B cell (primary cell): ENCODE measurements around the gene CDC42BPA. TPM values are rescaled to one million over a fixed set of nuclear protein-coding genes. Genes with fewer than 3 reads are reported as not detected.

Source experiments
- ATAC-seq: fragments of 200-7000 bp; cut with Tn5 transposase; one replicate; pipeline ENCODE4 v1.10.0; 2021; ENCODE audit warnings: low read depth, mild to moderate bottlenecking, moderate number of reproducible peaks, moderate library complexity
- CTCF ChIA-PET: fragments of 350-600 bp; sonication (Branson Sonifier 250); formaldehyde crosslinking; loops from one replicate; lab custom pipeline; 2021; ENCODE audit warnings: antibody characterized with exemption, inconsistent platforms; lab: Charles Lee
- POLR2A ChIA-PET: fragments of 350-600 bp; sonication (Branson Sonifier 250); formaldehyde crosslinking; loops from one replicate; lab custom pipeline; 2021; ENCODE audit warnings: antibody characterized with exemption; lab: Charles Lee
- DNase-seq: peaks from one replicate; pipeline ENCODE4 v3.0.0; 2013
- H2AFZ ChIP-seq: 2 replicates; pipeline ENCODE4 v1.6.1; 2012; ENCODE audit warnings: mild to moderate bottlenecking, low read depth, low read length; ENCODE audit not compliant: insufficient read depth, poor library complexity, severe bottlenecking
- H3K27ac ChIP-seq, 2 donors: 1 replicate in 1 of 2; 2 replicates in 1 of 2; pipeline ENCODE4 v1.5.1; 2012 to 2013; ENCODE audit warnings: low read length in 2 of 2, mild to moderate bottlenecking in 2 of 2, moderate library complexity in 1 of 2
- H3K27me3 ChIP-seq, 4 experiments: fragments of 200-600 bp in 1 of 4; sonication (generic) in 1 of 4; replicated peaks in 1 of 4; 1 replicate in 2 of 4; 2 replicates in 2 of 4; pipeline versions ENCODE4 v1.6.1 to v1.7.0; 2013 to 2016; ENCODE audit warnings: low read length in 3 of 4, mild to moderate bottlenecking in 2 of 4, mixed read lengths in 1 of 4, moderate library complexity in 1 of 4; ENCODE audit not compliant: insufficient read depth in 4 of 4, control insufficient read depth in 3 of 4; ENCODE audit errors: control extremely low read depth in 1 of 4
- H3K36me3 ChIP-seq, 2 experiments: replicated peaks in 1 of 2; 1 replicate in 1 of 2; 2 replicates in 1 of 2; pipeline versions ENCODE4 v1.6.1 to v1.7.1; 2013; ENCODE audit warnings: low read length in 1 of 2; ENCODE audit not compliant: insufficient read depth in 2 of 2, control insufficient read depth in 1 of 2; ENCODE audit errors: control extremely low read depth in 1 of 2, extremely low read depth in 1 of 2
- H3K4me1 ChIP-seq, 2 donors: fragments of 200-600 bp in 1 of 2; sonication (generic) in 1 of 2; 1 replicate in 1 of 2; 2 replicates in 1 of 2; pipeline versions ENCODE4 v1.5.1 to v1.6.1; 2013 to 2017; ENCODE audit warnings: low read length in 2 of 2; ENCODE audit not compliant: control insufficient read depth in 2 of 2, insufficient read depth in 2 of 2
- H3K4me2 ChIP-seq: replicated peaks from 2 replicates; pipeline ENCODE3; 2012; ENCODE audit warnings: mild to moderate bottlenecking, low read depth, low read length; ENCODE audit not compliant: poor library complexity, severe bottlenecking
- H3K4me3 ChIP-seq, 5 experiments: fragments of 200-600 bp in 1 of 5; sonication (generic) in 1 of 5; 1 replicate in 3 of 5; 2 replicates in 2 of 5; pipeline versions ENCODE4 v1.5.1 to v1.7.0; 2011 to 2016; ENCODE audit warnings: low read length in 4 of 5, mild to moderate bottlenecking in 4 of 5, low read depth in 2 of 5, control low read depth in 1 of 5, moderate library complexity in 1 of 5; ENCODE audit not compliant: insufficient read depth in 1 of 5; ENCODE audit errors: control extremely low read depth in 1 of 5, extremely low read depth in 1 of 5
- H3K79me2 ChIP-seq: fragments of 200-600 bp; sonication (generic); one replicate; pipeline ENCODE4 v1.6.0; 2016; ENCODE audit warnings: low read length; ENCODE audit not compliant: control insufficient read depth, insufficient read depth
- H3K9ac ChIP-seq: fragments of 200-600 bp; sonication (generic); 2 replicates; pipeline ENCODE4 v1.6.1; 2017; ENCODE audit warnings: mild to moderate bottlenecking, low read length, moderate library complexity
- H3K9me3 ChIP-seq, 3 donors: one replicate each; pipeline versions ENCODE4 v1.6.1 to v1.7.1; 2013; ENCODE audit warnings: low read length in 2 of 3; ENCODE audit not compliant: control insufficient read depth in 2 of 3, insufficient read depth in 1 of 3; ENCODE audit errors: control extremely low read depth in 1 of 3
- H4K20me1 ChIP-seq: 2 replicates; pipeline ENCODE4 v1.6.0; 2012; ENCODE audit warnings: mild to moderate bottlenecking, low read length; ENCODE audit not compliant: insufficient read depth, control insufficient read depth, poor library complexity, severe bottlenecking
- H3K27ac Mint-ChIP-seq: one replicate; pipeline ENCODE4 v1.8.0; 2021; ENCODE audit warnings: mixed read lengths
- H3K27me3 Mint-ChIP-seq: one replicate; pipeline ENCODE4 v1.8.0; 2021; ENCODE audit warnings: mixed read lengths
- H3K4me1 Mint-ChIP-seq: one replicate; pipeline ENCODE4 v1.8.0; 2021; ENCODE audit warnings: mixed read lengths
- H3K4me3 Mint-ChIP-seq: one replicate; pipeline ENCODE4 v1.8.0; 2021; ENCODE audit warnings: mixed read lengths
- H3K9me3 Mint-ChIP-seq: one replicate; pipeline ENCODE4 v1.8.0; 2022; ENCODE audit warnings: mixed read lengths; ENCODE audit not compliant: insufficient read depth
- EZH2 ChIP-seq: IDR thresholded peaks from 2 replicates; pipeline ENCODE4 v1.6.1; 2012; ENCODE audit warnings: borderline replicate concordance, low read depth, mild to moderate bottlenecking, moderate library complexity, low read length; ENCODE audit not compliant: insufficient read depth, poor library complexity, severe bottlenecking
- WGBS: methylation state at CpG from one replicate; pipeline ENCODE4 v1.1.5; 2013; ENCODE audit warnings: missing lambda C conversion rate; ENCODE audit not compliant: insufficient coverage; 5-methylcytosine and 5-hydroxymethylcytosine counted together
- intact Hi-C: fragments of 100-400 bp; cut with micrococcal nuclease; formaldehyde crosslinking; loops from one replicate; pipeline ENCODE4 v1.10.0; 2022
- polyA plus RNA-seq: library from polyadenylated mRNA; depleted of rRNA; stranded (reverse); fragments of >200 nt; gene quantifications from 2 replicates; pipeline ENCODE4 v1.2.3, GENCODE V29; 2012
- total RNA-seq, 2 donors: library from RNA; stranded (reverse); fragments of 120-200 nt in 1 of 2; gene quantifications; 1 replicate in 1 of 2; 2 replicates in 1 of 2; pipeline versions ENCODE4 v1.2.3 to v1.2.4, GENCODE V29; 2013 to 2022
- TF ChIP-seq, protein P1 (sequence below): fragments of 200-600 bp; IDR thresholded peaks from one replicate; pipeline ENCODE4 v1.8.0; 2022; ENCODE audit warnings: antibody characterized with exemption, mild to moderate bottlenecking

CDC42BPA gene
- total and polyA plus RNA-seq, 2 donors (not counting 1 experiment from before 2014, with no cell fraction given), result 0.04 to 0.69 TPM

DNA sequence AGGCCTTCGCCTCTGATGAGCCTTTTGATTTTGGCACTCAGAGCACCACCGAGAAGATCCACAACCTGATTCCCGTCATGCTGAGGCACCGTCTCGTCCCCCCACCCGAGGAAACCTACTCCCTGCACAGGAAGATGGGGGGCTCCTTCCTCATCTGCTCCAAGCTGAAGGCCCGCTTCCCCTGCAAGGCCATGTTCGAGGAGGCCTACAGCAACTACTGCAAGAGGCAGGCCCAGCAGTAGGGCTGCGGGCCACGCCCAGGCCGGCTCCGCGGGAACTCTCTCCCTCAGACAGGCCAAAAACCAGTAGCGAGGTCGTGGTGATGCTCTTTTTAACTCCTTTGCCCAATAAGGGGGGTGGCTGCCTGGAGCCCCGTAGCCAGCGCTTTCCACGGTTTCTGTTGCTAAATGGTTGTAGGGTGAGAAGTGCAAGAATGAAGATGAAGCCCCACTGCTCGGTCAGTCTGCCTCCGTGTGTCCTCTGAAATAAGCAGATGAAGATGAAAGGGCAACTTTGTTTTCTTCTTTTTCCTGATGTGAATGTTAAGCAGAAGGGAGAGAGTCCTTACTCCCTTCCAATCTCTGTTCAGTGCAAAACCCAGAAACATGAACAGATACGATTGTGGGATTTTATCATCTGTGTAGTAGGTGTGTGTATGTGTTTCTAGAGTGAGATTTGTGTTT lies 331.7 kb downstream of the CDC42BPA start:
- H3K36me3 ChIP-seq, result peaks cover 0 to 48% of the 10 kb centered on the region in 2 experiments
- DNase-seq (no peak), ATAC-seq (no peak)
- POLR2A ChIA-PET, result no interaction called here
- CTCF ChIA-PET, result no interaction called here
- no peak overlapping the region for H3K4me3 Mint-ChIP-seq
- no peaks in the 10 kb centered on the region for H3K79me2 ChIP-seq
- over 99% methylated on average over 18 of the region's 21 CpGs for WGBS
- H3K9ac ChIP-seq, result no peak overlapping the region
- H3K27me3 Mint-ChIP-seq, result no peaks in the 10 kb centered on the region
- H3K4me1 ChIP-seq, result peaks cover 18 to 20% of the 10 kb centered on the region in 2 donors
- no peak overlapping the region for H3K27ac ChIP-seq
- H3K4me1 Mint-ChIP-seq, result peaks cover 21% of the 10 kb centered on the region
- no peaks in the 10 kb centered on the region for H3K9me3 ChIP-seq
- no peak overlapping the region for H2AFZ ChIP-seq
- TF ChIP-seq, protein P1, sequence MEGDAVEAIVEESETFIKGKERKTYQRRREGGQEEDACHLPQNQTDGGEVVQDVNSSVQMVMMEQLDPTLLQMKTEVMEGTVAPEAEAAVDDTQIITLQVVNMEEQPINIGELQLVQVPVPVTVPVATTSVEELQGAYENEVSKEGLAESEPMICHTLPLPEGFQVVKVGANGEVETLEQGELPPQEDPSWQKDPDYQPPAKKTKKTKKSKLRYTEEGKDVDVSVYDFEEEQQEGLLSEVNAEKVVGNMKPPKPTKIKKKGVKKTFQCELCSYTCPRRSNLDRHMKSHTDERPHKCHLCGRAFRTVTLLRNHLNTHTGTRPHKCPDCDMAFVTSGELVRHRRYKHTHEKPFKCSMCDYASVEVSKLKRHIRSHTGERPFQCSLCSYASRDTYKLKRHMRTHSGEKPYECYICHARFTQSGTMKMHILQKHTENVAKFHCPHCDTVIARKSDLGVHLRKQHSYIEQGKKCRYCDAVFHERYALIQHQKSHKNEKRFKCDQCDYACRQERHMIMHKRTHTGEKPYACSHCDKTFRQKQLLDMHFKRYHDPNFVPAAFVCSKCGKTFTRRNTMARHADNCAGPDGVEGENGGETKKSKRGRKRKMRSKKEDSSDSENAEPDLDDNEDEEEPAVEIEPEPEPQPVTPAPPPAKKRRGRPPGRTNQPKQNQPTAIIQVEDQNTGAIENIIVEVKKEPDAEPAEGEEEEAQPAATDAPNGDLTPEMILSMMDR, result no peak
- no peak for TF ChIP-seq EZH2
- no peak overlapping the region for H3K4me3 ChIP-seq
- H3K27ac Mint-ChIP-seq, result no peak overlapping the region
- H4K20me1 ChIP-seq, result peaks cover 4% of the 10 kb centered on the region
- no peaks in the 10 kb centered on the region for H3K27me3 ChIP-seq
- no peaks in the 10 kb centered on the region for H3K9me3 Mint-ChIP-seq
- intact Hi-C loops, result no loop called here
- no peak overlapping the region for H3K4me2 ChIP-seq

DNA sequence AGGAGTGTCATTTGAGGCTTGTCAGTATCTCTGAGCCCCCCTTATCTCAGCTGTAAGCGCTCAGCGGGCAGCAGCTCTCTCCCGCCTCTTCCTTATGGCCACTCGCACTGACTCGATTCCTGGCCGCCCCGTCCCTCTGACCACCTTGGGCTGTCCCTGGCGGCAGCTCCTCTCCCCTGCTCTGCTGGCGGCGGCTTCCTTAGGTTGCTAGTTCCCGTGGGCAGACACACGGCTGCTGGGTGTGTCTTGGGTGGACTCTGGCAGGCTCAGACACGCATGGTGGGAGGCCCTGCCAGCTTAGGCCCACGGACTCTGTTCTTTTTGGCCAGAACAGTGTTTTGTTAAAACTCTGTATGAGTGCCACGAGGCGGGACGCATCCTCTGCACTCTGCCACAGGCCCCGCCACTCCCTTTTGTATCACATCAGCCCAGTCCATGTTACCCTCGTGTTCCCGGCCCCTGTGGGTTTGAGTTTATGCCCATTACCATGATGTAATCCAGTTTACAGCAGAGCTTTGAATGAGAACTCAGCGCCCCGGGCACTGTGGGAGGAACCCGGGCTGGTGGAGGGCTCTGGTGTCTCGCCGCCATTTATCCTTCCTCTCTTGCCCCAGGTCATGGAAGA lies 332.3 kb downstream of the CDC42BPA start:
- peaks cover 21% of the 10 kb centered on the region for H3K4me1 Mint-ChIP-seq
- peaks cover 4% of the 10 kb centered on the region for H4K20me1 ChIP-seq
- H3K4me3 Mint-ChIP-seq, result no peak overlapping the region
- H3K4me3 ChIP-seq, result no peak overlapping the region
- ChIA-PET CTCF (no interaction called here), POLR2A (no interaction called here)
- H3K27me3 ChIP-seq, result no peaks in the 10 kb centered on the region
- TF ChIP-seq EZH2, result no peak
- TF ChIP-seq, protein P1, result no peak
- intact Hi-C loops, result no loop called here
- peaks cover 18 to 20% of the 10 kb centered on the region in 2 donors for H3K4me1 ChIP-seq
- no peaks in the 10 kb centered on the region for H3K79me2 ChIP-seq
- no peak overlapping the region for H3K4me2 ChIP-seq
- H2AFZ ChIP-seq, result no peak overlapping the region
- DNase-seq (no peak), ATAC-seq (no peak)
- no peaks in the 10 kb centered on the region for H3K27me3 Mint-ChIP-seq
- 99% methylated on average over 24 of the region's 25 CpGs for WGBS
- H3K9ac ChIP-seq, result no peak overlapping the region
- no peaks in the 10 kb centered on the region for H3K9me3 Mint-ChIP-seq
- H3K27ac Mint-ChIP-seq, result no peak overlapping the region
- peaks cover 0 to 51% of the 10 kb centered on the region in 2 experiments for H3K36me3 ChIP-seq
- H3K27ac ChIP-seq, result no peak overlapping the region
- H3K9me3 ChIP-seq, result no peaks in the 10 kb centered on the region
